Cardiac muscle cell (in vitro differentiated cells and primary cell): ENCODE results near the gene MSANTD3. TPM values are rescaled to one million over a fixed set of nuclear protein-coding genes. Genes with fewer than 3 reads are reported as not detected.

Experiments
- DNase-seq, 2 donors: peaks; one replicate each; pipeline versions ENCODE4 v3.0.0 to v3.0.0-alpha.2; 2010 to 2017; ENCODE audit warnings: low read depth in 1 of 2, low spot score in 1 of 2
- H3K27ac ChIP-seq: fragments of 200-600 bp; sonication (generic); 2 replicates; pipeline ENCODE4 v1.5.1; 2016
- H3K27me3 ChIP-seq: fragments of 200-600 bp; sonication (generic); 2 replicates; pipeline ENCODE4 v1.6.0; 2016; ENCODE audit warnings: control low read depth
- H3K36me3 ChIP-seq: fragments of 200-600 bp; sonication (generic); 2 replicates; pipeline ENCODE4 v1.5.1; 2016; ENCODE audit warnings: control low read depth
- H3K4me1 ChIP-seq: fragments of 200-600 bp; sonication (generic); 2 replicates; pipeline ENCODE4 v1.8.1; 2017; ENCODE audit warnings: low read depth, mild to moderate bottlenecking, mixed run types
- H3K4me3 ChIP-seq: fragments of 200-600 bp; sonication (generic); 2 replicates; pipeline ENCODE4 v1.5.1; 2016; ENCODE audit warnings: mild to moderate bottlenecking
- H3K9me3 ChIP-seq: fragments of 200-600 bp; sonication (generic); 2 replicates; pipeline ENCODE4 v1.5.1; 2017; ENCODE audit warnings: low read depth, mild to moderate bottlenecking, control low read depth
- polyA plus RNA-seq: library from polyadenylated mRNA; unstranded; fragments of >200 nt; fragmentation: Nextera tagmentation; extraction: Ambion mirVana; gene quantifications from 2 replicates; pipeline ENCODE4 v1.2.1, GENCODE V29; 2016
- total RNA-seq: library from RNA; depleted of rRNA; stranded (reverse); fragments of >200 nt; gene quantifications from 2 replicates; pipeline ENCODE4 v1.2.3, GENCODE V29; 2016
- TF ChIP-seq, protein P1 (sequence below): IDR thresholded peaks from 2 replicates; pipeline ENCODE4 v1.5.1; 2012; ENCODE audit warnings: low read depth, mild to moderate bottlenecking, low read length

Gene MSANTD3
- total and polyA plus RNA-seq, 2 experiments from 2014 or later = 34.7 to 49.2 TPM

- TF ChIP-seq, protein P1, sequence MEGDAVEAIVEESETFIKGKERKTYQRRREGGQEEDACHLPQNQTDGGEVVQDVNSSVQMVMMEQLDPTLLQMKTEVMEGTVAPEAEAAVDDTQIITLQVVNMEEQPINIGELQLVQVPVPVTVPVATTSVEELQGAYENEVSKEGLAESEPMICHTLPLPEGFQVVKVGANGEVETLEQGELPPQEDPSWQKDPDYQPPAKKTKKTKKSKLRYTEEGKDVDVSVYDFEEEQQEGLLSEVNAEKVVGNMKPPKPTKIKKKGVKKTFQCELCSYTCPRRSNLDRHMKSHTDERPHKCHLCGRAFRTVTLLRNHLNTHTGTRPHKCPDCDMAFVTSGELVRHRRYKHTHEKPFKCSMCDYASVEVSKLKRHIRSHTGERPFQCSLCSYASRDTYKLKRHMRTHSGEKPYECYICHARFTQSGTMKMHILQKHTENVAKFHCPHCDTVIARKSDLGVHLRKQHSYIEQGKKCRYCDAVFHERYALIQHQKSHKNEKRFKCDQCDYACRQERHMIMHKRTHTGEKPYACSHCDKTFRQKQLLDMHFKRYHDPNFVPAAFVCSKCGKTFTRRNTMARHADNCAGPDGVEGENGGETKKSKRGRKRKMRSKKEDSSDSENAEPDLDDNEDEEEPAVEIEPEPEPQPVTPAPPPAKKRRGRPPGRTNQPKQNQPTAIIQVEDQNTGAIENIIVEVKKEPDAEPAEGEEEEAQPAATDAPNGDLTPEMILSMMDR = no peak
- Histone ChIP-seq H3K27ac (no peak overlapping the region), H3K36me3 (no peaks in the 10 kb centered on the region), H3K9me3 (no peaks in the 10 kb centered on the region), H3K4me1 (no peaks in the 10 kb centered on the region), H3K4me3 (no peak overlapping the region), H3K27me3 (no peaks in the 10 kb centered on the region)
- no peak for DNase-seq
Measured at GRCh38 chr9:100465761-100466160, 38.8 kb downstream of the MSANTD3 start.

- TF ChIP-seq, protein P1 = no peak
- Histone ChIP-seq H3K4me1 (no peaks in the 10 kb centered on the region), H3K27me3 (no peaks in the 10 kb centered on the region), H3K27ac (no peak overlapping the region), H3K9me3 (no peaks in the 10 kb centered on the region), H3K4me3 (no peak overlapping the region), H3K36me3 (no peaks in the 10 kb centered on the region)
- peak in 1 of 2 donors; percentile 25 for DNase-seq
Measured at GRCh38 chr9:100466171-100466828, 39.4 kb downstream of the MSANTD3 start.

DNA sequence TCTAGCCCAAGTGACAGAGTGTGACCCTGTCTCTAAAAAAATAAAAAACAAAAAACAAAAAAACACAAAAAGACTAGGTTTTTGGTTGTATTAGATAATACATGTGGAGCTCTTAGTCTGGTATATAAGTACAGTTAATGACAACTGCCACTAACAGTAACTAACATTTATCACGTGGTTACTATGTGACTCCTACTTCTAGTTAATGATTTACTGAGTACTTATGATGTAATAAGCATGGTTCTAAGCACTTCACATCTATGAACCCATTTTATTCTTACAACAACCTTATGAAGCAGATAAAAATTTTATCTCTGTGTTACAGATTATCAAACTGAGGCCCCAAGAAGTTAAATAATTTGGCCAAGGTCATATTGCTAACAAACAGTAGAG is 39.9 kb downstream of the MSANTD3 start:
- no peaks in the 10 kb centered on the region for H3K27me3 ChIP-seq
- no peaks in the 10 kb centered on the region for H3K9me3 ChIP-seq
- H3K27ac ChIP-seq = no peak overlapping the region
- no peak overlapping the region for H3K4me3 ChIP-seq
- no peaks in the 10 kb centered on the region for H3K4me1 ChIP-seq
- TF ChIP-seq, protein P1 = no peak
- no peaks in the 10 kb centered on the region for H3K36me3 ChIP-seq
- DNase-seq = no peak

DNA sequence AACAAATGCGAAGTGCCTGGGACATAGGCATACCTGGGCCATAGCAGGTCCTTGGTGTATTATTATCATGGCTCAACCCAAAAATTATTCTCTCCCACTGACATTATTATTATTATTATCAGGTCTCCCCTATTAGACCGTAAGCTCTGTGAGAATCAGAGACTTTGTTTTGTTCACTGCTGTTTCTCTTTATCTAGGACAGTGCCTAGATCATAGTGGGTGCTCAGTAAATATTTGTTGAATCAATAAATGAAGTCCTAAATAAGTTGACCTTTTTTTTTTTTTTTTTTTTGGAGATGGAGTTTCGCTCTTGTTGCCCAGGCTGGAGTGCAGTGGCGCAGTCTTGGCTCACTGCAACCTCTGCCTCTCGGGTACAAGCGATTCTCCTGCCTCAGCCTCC is 41.1 kb downstream of the MSANTD3 start:
- TF ChIP-seq, protein P1 = no peak
- H3K4me1 ChIP-seq = no peaks in the 10 kb centered on the region

GRCh38 chr9:100472268-100472667 is 45.3 kb downstream of the MSANTD3 start:
- no peaks in the 10 kb centered on the region for H3K36me3 ChIP-seq
- DNase-seq = no peak
- TF ChIP-seq, protein P1 = no peak
- H3K4me3 ChIP-seq = peak overlapping the region; percentile 91
- H3K9me3 ChIP-seq = no peaks in the 10 kb centered on the region
- no peaks in the 10 kb centered on the region for H3K27me3 ChIP-seq
- peaks cover 6% of the 10 kb centered on the region for H3K4me1 ChIP-seq
- no peak overlapping the region for H3K27ac ChIP-seq

More for the DNA sequence above, 41.1 kb downstream of the MSANTD3 start:
- H3K27me3 ChIP-seq = no peaks in the 10 kb centered on the region
- H3K27ac ChIP-seq = no peak overlapping the region
- no peaks in the 10 kb centered on the region for H3K36me3 ChIP-seq
- DNase-seq = no peak
- no peaks in the 10 kb centered on the region for H3K9me3 ChIP-seq
- no peak overlapping the region for H3K4me3 ChIP-seq
